HG03460 (cell line): Measurements from ENCODE around the gene FRS3.

ENCODE experiments used
- ATAC-seq: cut with Tn5 transposase; IDR thresholded peaks from one replicate; pipeline ENCODE4 v1.9.1; 2021; ENCODE audit not compliant: unreplicated experiment

Gene FRS3

GRCh38 chr6:41730531-41731436 lies 48.9 kb downstream of the FRS3 start:
- ATAC-seq, result no peak

DNA sequence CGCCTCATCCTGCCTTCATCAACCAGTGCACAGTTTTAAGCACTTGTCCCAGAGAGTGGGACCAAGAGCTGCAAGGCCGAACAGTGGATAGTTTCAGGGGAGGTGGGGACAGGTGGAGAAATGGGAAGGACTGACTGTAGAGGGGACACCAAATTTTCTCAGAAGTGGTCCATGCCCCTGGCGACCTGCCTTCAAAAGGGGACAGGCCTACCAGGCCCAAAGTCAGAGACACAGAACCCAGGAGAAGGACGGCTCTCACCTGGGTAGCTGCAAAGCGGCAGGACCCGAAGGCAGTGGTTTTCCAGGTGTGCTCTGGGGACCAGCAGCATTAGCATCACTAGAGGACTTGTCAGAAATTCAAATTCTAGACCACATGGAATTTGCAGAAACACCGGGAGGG lies 50.1 kb downstream of the FRS3 start:
- no peak for ATAC-seq

GRCh38 chr6:41728954-41729353 lies 50.7 kb downstream of the FRS3 start:
- ATAC-seq, result no peak

DNA sequence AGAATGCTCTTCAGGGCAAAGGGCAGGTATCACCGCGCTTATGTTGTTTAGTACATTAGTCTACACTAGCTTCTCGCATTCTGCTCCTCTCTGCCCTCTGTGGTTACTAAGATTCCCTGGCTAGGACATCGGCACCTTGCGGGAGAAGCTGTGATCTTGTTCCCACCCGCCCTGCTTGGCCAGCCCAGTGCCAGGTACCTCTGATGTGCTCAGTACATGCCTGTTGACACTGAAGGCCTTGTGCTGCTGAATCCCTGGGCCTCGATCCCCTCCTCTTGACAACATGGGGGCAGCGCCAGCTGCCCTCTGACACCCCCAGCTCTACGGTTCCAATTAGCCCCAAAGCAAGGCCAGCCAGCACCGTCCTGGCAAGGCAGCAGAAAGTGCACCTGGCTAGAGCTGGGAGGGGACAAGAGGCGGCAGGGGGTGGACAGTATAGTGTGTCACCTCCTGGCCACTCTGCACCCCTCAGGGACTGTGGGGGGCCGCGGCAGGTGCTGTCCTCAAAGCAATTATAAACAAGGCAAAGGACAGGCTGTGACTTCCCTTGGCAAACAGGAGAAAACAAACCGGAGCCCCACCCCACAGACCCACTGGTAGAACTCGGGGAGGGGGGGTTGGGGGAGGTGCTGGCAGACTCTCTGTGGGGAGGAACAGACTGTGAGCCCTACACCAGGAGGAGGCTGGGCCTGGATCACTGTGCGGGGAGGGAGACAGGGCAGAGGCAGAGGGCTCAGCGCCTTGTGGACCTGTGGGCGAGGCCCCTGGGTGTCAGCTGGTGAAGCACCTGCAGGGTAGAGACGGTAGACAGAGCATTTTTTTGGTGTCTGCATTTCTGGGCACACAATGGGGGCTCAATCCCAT lies 51.4 kb downstream of the FRS3 start:
- no peak for ATAC-seq

GRCh38 chr6:41727705-41728072 lies 52.0 kb downstream of the FRS3 start:
- ATAC-seq, result no peak

- ATAC-seq, result no peak
These were observed 52.8 kb downstream of the FRS3 start for GRCh38 chr6:41726876-41727275.

- ATAC-seq, result no peak
These were observed 54.9 kb downstream of the FRS3 start for GRCh38 chr6:41724586-41725501.

GRCh38 chr6:41724228-41724580 lies 55.5 kb downstream of the FRS3 start:
- no peak for ATAC-seq

DNA sequence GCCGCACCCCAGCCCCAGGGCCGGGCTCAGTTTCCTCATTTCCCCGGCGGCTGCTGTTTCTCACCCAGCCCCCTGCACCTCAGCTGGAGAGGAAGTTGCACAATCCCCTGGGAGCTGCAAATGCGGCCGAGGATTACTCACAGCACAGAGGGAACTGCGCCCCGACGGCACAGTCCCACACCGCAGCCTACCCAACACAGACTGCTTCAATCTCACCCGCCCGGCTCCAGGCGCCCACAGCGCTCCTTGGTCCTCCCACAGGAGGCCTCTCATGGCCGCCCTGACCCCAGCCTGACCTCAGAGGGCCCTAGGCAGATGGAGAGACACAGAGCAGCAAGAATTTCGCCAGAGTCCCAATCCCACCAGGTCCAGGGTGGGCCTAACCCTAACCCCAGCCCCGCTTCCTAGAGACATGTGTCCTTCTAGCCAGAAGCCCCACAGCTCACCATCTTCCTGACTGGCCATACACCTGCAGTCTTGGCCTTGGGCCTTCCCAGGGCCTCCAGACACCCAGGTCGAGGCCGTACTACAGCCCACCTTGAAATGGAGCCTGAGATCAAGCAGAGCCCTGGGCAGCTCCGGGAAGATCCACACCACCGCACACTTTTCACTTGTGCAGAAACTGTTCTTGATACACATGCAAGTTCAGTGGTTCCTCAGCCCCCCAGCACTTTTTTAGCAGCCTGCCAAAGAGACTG lies 56.0 kb downstream of the FRS3 start:
- peak; percentile 71 for ATAC-seq

DNA sequence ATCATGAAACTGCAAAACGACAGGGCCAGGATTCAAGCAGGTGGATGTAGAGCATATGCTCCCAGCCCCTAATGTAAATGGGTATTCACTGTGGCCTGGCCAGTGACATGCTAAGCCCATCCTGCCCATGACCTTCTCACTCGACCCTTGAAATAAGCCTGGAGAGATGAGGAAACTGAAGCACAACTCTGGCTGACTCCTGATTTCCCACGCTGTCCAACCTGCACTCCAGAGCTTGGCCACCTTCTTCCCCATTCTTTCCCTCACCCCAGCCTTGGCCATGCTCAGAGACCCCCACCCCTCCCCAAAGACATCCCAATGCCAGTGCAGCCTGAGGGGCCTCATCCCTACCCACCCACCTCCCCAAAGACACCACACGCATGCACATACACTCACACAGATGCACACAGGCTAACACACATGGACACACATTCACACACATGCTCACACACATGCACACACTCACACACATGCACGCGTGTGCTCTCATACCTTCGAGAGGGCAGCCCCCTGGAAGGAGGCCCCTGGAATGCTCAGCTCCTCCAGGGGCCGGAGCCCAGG lies 56.7 kb downstream of the FRS3 start:
- ATAC-seq, result no peak

- no peak for ATAC-seq
These were observed 58.3 kb downstream of the FRS3 start for GRCh38 chr6:41721414-41721813.

GRCh38 chr6:41720783-41721182 lies 58.9 kb downstream of the FRS3 start:
- no peak for ATAC-seq

- ATAC-seq, result no peak
These were observed 59.5 kb downstream of the FRS3 start for GRCh38 chr6:41720262-41720620.
